Measurements from ENCODE around the gene PNMA1.

Gene PNMA1

GRCh38 chr14:73750531-73750901 lies 36.3 kb upstream of the PNMA1 start:
- no peak for DNase-seq (ENCODE audit: low spot score)

GRCh38 chr14:73749706-73750530 lies 35.7 kb upstream of the PNMA1 start:
- DNase-seq (ENCODE audit: low spot score): no peak

GRCh38 chr14:73748858-73749357 lies 34.7 kb upstream of the PNMA1 start:
- no peak for DNase-seq (ENCODE audit: low spot score)

- no peak for DNase-seq (ENCODE audit: low spot score)
Measured at GRCh38 chr14:73747379-73748211, 33.4 kb upstream of the PNMA1 start.

GRCh38 chr14:73746520-73747378 lies 32.6 kb upstream of the PNMA1 start:
- DNase-seq (ENCODE audit: low spot score): no peak

- no peak for DNase-seq (ENCODE audit: low spot score)
Measured at GRCh38 chr14:73745571-73746519, 31.7 kb upstream of the PNMA1 start.

- DNase-seq (ENCODE audit: low spot score): no peak
Measured at GRCh38 chr14:73744874-73745529, 30.8 kb upstream of the PNMA1 start.

GRCh38 chr14:73744175-73744867 lies 30.1 kb upstream of the PNMA1 start:
- DNase-seq (ENCODE audit: low spot score): no peak

GRCh38 chr14:73743431-73743931 lies 29.3 kb upstream of the PNMA1 start:
- no peak for DNase-seq (ENCODE audit: low spot score)

- DNase-seq (ENCODE audit: low spot score): no peak
Measured at GRCh38 chr14:73742520-73743238, 28.5 kb upstream of the PNMA1 start.

GRCh38 chr14:73741876-73742519 lies 27.8 kb upstream of the PNMA1 start:
- no peak for DNase-seq (ENCODE audit: low spot score)

GRCh38 chr14:73741386-73741875 lies 27.2 kb upstream of the PNMA1 start:
- no peak for DNase-seq (ENCODE audit: low spot score)

GRCh38 chr14:73740618-73741326 lies 26.6 kb upstream of the PNMA1 start:
- DNase-seq (ENCODE audit: low spot score): no peak

- DNase-seq (ENCODE audit: low spot score): no peak
Measured at GRCh38 chr14:73739899-73740617, 25.9 kb upstream of the PNMA1 start.

- no peak for DNase-seq (ENCODE audit: low spot score)
Measured at GRCh38 chr14:73739174-73739898, 25.2 kb upstream of the PNMA1 start.

- DNase-seq (ENCODE audit: low spot score): no peak
Measured at GRCh38 chr14:73738518-73739173, 24.5 kb upstream of the PNMA1 start.
